ENCODE measurements around the gene PRSS3.
"Not testable (repeated sequence)": the region's sequence is repeated elsewhere in the genome, so short reads cannot be mapped to it uniquely, and the experiment has no call there.

PRSS3 gene

DNA sequence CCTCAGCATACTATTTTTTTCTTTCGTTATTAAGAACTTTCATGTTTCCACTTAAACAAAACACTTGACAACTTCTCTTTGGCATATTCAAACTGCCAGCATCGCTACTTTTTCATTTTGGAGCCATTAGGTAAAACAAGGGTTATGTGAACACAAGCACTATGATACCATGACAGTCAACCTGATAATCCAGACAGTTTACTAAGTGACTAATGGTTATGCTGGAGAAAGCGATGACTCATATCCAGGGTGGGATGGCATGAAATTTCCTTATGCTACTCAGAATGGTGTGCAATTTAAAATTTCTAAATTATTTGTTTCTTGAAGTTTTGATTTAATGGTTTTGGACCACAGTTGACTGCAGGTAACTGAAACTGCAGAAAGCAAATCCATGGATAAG lies 29.9 kb upstream of the PRSS3 start:
- no peaks in the 10 kb centered on the region for H3K4me1 ChIP-seq (ENCODE audit: insufficient read depth, low read length)
- no peak overlapping the region for H3K4me3 ChIP-seq (ENCODE audit: low read length)
- H3K9ac ChIP-seq (ENCODE audit: low read depth, low read length): no peak overlapping the region
- no peaks in the 10 kb centered on the region for H3K27me3 ChIP-seq (ENCODE audit: insufficient read depth, low read length)
- no peaks in the 10 kb centered on the region for H3K9me3 ChIP-seq (ENCODE audit: insufficient read depth, low read depth, low read length)
- no peaks in the 10 kb centered on the region for H3K36me3 ChIP-seq (ENCODE audit: insufficient read depth, low read length)
- H3K27ac ChIP-seq (ENCODE audit: low read depth, low read length): no peak overlapping the region
- 96% methylated on average over 3 of the region's 3 CpGs for WGBS

DNA sequence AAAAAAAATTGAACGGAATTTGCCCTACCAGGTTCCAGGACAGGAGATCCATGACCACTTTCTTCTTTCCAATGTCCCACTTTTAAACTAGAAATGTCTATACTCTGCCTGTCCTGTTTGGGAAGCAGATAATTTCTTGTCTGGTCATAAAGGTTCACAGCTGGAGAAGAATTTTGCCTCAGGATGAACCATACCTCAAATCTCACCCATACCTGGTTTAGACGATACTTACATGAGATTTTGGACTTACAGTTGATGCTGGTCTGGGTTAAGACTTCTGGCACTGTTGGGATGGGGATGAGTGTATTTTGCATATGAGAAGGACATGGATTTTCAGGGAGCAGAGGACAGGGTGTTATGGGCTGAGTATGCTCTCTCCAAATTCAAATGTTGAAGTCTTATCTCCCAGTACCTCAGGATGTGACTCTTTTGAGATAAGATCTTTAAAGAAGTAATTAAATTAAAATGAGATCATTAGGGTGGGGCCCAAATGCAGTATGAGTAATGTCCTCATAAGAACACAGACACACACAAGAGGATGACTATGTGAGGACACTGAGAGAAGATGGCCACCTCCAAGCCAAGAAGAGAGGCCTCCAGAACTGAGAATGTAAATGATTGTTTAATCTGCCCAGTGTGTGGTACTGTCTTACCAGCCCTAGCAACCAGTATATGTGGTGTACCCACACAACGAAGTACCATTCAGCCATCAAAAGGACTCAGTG lies 25.0 kb upstream of the PRSS3 start:
- H3K9ac ChIP-seq (ENCODE audit: low read depth, low read length); H3K4me1 ChIP-seq (ENCODE audit: insufficient read depth, low read length); H3K36me3 ChIP-seq (ENCODE audit: insufficient read depth, low read length); H3K9me3 ChIP-seq (ENCODE audit: insufficient read depth, low read depth, low read length); H3K27ac ChIP-seq (ENCODE audit: low read depth, low read length); H3K27me3 ChIP-seq (ENCODE audit: insufficient read depth, low read length); H3K4me3 ChIP-seq (ENCODE audit: low read length): not testable (repeated sequence)
- WGBS: 95% methylated on average over 3 of the region's 3 CpGs

GRCh38 chr9:33773135-33773534 lies 22.2 kb upstream of the PRSS3 start:
- not testable (repeated sequence) for H3K4me3 ChIP-seq (ENCODE audit: low read length); H3K9ac ChIP-seq (ENCODE audit: low read depth, low read length); H3K36me3 ChIP-seq (ENCODE audit: insufficient read depth, low read length)

DNA sequence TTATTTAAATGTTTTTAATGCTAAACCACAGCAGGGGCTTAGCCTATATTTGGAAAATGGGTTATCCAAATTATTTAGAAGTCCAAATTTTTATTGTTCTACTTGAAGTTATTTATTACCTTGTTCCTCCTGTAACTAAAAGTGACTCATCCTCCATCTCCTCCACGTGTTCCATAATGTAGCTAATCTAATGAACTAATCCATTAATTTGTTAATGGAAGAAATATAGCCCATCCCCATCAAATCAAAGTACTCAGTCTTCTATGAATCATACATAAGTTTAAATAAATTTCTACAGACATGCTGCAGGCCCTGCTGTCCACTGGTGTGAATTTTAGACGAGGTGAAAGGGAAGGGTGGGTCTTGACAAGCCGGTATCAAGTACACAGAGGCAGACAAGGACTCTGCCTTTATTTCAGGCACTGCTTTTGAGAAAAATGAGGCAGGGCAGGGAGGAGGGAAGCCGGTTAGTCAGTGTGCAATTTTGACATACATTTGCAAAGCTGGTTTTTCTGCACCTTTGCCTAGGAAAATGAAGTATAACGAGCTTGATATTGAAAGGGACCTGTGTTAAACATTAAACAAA lies 21.2 kb upstream of the PRSS3 start:
- H3K9ac ChIP-seq (ENCODE audit: low read depth, low read length); H3K27ac ChIP-seq (ENCODE audit: low read depth, low read length); H3K4me3 ChIP-seq (ENCODE audit: low read length); H3K9me3 ChIP-seq (ENCODE audit: insufficient read depth, low read depth, low read length); H3K36me3 ChIP-seq (ENCODE audit: insufficient read depth, low read length); H3K4me1 ChIP-seq (ENCODE audit: insufficient read depth, low read length); H3K27me3 ChIP-seq (ENCODE audit: insufficient read depth, low read length): not testable (repeated sequence)
- 89% methylated on average over 5 of the region's 5 CpGs for WGBS

More at GRCh38 chr9:33773135-33773534, 22.2 kb upstream of the PRSS3 start:
- H3K9me3 ChIP-seq (ENCODE audit: insufficient read depth, low read depth, low read length); H3K4me1 ChIP-seq (ENCODE audit: insufficient read depth, low read length); H3K27ac ChIP-seq (ENCODE audit: low read depth, low read length); H3K27me3 ChIP-seq (ENCODE audit: insufficient read depth, low read length): not testable (repeated sequence)

DNA sequence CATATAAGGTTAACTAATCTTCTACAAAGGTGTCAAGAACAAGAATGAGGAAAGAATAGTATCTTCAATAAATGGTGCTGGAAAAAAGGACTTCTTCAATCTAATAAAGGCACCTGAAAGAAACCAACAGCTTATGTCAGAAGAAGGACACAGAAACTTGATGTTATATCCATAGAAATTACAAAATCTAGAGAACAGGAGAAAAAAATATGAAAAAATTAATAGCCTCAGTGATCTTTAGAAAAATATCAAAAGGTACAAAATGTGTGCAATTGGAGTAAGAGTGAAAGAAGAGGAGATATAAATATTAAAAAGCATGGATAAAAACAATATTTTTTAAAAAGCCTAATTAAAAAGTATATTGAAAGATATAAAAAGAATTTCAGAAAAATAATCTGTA lies 18.8 kb upstream of the PRSS3 start:
- H3K27ac ChIP-seq (ENCODE audit: low read depth, low read length): no peak overlapping the region

GRCh38 chr9:33778700-33779351 lies 16.5 kb upstream of the PRSS3 start:
- no peaks in the 10 kb centered on the region for H3K9me3 ChIP-seq (ENCODE audit: insufficient read depth, low read depth, low read length)
- no peaks in the 10 kb centered on the region for H3K27me3 ChIP-seq (ENCODE audit: insufficient read depth, low read length)
- no peak overlapping the region for H3K9ac ChIP-seq (ENCODE audit: low read depth, low read length)
- H3K36me3 ChIP-seq (ENCODE audit: insufficient read depth, low read length): no peaks in the 10 kb centered on the region
- no peak overlapping the region for H3K4me3 ChIP-seq (ENCODE audit: low read length)
- no peak overlapping the region for H3K27ac ChIP-seq (ENCODE audit: low read depth, low read length)
- WGBS: 19% methylated on average over 6 of the region's 6 CpGs
- no peaks in the 10 kb centered on the region for H3K4me1 ChIP-seq (ENCODE audit: insufficient read depth, low read length)

More for the DNA sequence above, 18.8 kb upstream of the PRSS3 start:
- Histone ChIP-seq H3K36me3 (ENCODE audit: insufficient read depth, low read length) (no peaks in the 10 kb centered on the region), H3K4me1 (ENCODE audit: insufficient read depth, low read length) (no peaks in the 10 kb centered on the region), H3K9ac (ENCODE audit: low read depth, low read length) (no peak overlapping the region), H3K9me3 (ENCODE audit: insufficient read depth, low read depth, low read length) (no peaks in the 10 kb centered on the region), H3K4me3 (ENCODE audit: low read length) (no peak overlapping the region), H3K27me3 (ENCODE audit: insufficient read depth, low read length) (no peaks in the 10 kb centered on the region)

GRCh38 chr9:33780276-33780675 lies 15.1 kb upstream of the PRSS3 start:
- H3K9me3 ChIP-seq (ENCODE audit: insufficient read depth, low read depth, low read length): no peaks in the 10 kb centered on the region
- no peaks in the 10 kb centered on the region for H3K27me3 ChIP-seq (ENCODE audit: insufficient read depth, low read length)
- H3K4me3 ChIP-seq (ENCODE audit: low read length): no peak overlapping the region
- no peak overlapping the region for H3K9ac ChIP-seq (ENCODE audit: low read depth, low read length)
- H3K4me1 ChIP-seq (ENCODE audit: insufficient read depth, low read length): no peaks in the 10 kb centered on the region
- no peaks in the 10 kb centered on the region for H3K36me3 ChIP-seq (ENCODE audit: insufficient read depth, low read length)
- no peak overlapping the region for H3K27ac ChIP-seq (ENCODE audit: low read depth, low read length)

GRCh38 chr9:33781736-33782135 lies 13.6 kb upstream of the PRSS3 start:
- H3K4me1 ChIP-seq (ENCODE audit: insufficient read depth, low read length): no peaks in the 10 kb centered on the region
- no peaks in the 10 kb centered on the region for H3K36me3 ChIP-seq (ENCODE audit: insufficient read depth, low read length)
- H3K9ac ChIP-seq (ENCODE audit: low read depth, low read length): no peak overlapping the region
- H3K4me3 ChIP-seq (ENCODE audit: low read length): no peak overlapping the region
- 100% methylated on average over 1 of the region's 1 CpG for WGBS
- no peak overlapping the region for H3K27ac ChIP-seq (ENCODE audit: low read depth, low read length)
- H3K9me3 ChIP-seq (ENCODE audit: insufficient read depth, low read depth, low read length): no peaks in the 10 kb centered on the region
- no peaks in the 10 kb centered on the region for H3K27me3 ChIP-seq (ENCODE audit: insufficient read depth, low read length)

DNA sequence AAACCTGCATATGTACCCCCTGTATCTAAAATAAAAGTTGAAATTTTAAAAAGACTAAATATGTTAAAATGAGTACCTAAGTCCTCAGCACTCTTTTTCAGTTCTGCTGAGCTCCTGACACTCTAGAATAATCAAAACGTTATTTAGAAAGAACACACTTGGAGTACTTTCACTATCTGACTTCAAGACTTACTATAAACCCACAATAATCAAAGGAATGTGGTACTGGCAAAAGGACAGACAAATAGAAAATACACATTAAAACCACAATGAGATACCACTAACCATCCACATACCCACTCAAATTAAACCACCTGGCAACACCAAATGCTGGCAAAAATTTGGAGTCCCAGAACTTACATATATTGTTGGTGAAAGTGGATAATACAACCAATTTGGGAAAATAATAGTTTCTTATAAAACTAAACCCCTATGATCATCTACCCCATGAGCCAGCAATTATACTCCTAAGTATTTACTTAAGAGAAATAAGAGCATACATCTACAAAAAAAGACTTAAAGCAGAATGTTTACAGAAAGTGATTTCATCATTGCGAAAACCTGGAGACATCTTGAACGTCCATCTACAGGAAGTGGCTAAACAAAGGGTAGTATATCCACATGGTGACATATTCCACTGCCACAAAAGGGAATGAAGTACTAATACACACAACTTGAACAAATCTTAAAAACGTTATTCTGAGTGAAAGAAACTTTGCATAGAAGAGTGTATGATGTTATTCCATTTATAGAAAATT lies 12.8 kb upstream of the PRSS3 start:
- Histone ChIP-seq H3K4me1 (ENCODE audit: insufficient read depth, low read length) (no peaks in the 10 kb centered on the region), H3K27ac (ENCODE audit: low read depth, low read length) (no peak overlapping the region), H3K9ac (ENCODE audit: low read depth, low read length) (no peak overlapping the region), H3K27me3 (ENCODE audit: insufficient read depth, low read length) (no peaks in the 10 kb centered on the region; the same call in 1 of the 2 replicates), H3K36me3 (ENCODE audit: insufficient read depth, low read length) (no peaks in the 10 kb centered on the region), H3K4me3 (ENCODE audit: low read length) (no peak overlapping the region), H3K9me3 (ENCODE audit: insufficient read depth, low read depth, low read length) (no peaks in the 10 kb centered on the region)
- WGBS: 99% methylated on average over 3 of the region's 4 CpGs

GRCh38 chr9:33785914-33786313 lies 9.4 kb upstream of the PRSS3 start:
- Histone ChIP-seq H3K27ac (ENCODE audit: low read depth, low read length) (no peak overlapping the region), H3K9me3 (ENCODE audit: insufficient read depth, low read depth, low read length) (no peaks in the 10 kb centered on the region), H3K27me3 (ENCODE audit: insufficient read depth, low read length) (no peaks in the 10 kb centered on the region; the same call in 1 of the 2 replicates), H3K4me3 (ENCODE audit: low read length) (no peak overlapping the region), H3K36me3 (ENCODE audit: insufficient read depth, low read length) (no peaks in the 10 kb centered on the region), H3K9ac (ENCODE audit: low read depth, low read length) (no peak overlapping the region), H3K4me1 (ENCODE audit: insufficient read depth, low read length) (no peaks in the 10 kb centered on the region)
- WGBS: 86% methylated on average over 5 of the region's 5 CpGs

GRCh38 chr9:33786681-33787080 lies 8.7 kb upstream of the PRSS3 start:
- Histone ChIP-seq H3K4me1 (ENCODE audit: insufficient read depth, low read length) (no peaks in the 10 kb centered on the region), H3K27ac (ENCODE audit: low read depth, low read length) (no peak overlapping the region), H3K36me3 (ENCODE audit: insufficient read depth, low read length) (no peaks in the 10 kb centered on the region), H3K9ac (ENCODE audit: low read depth, low read length) (no peak overlapping the region), H3K27me3 (ENCODE audit: insufficient read depth, low read length) (no peaks in the 10 kb centered on the region; the same call in 1 of the 2 replicates), H3K9me3 (ENCODE audit: insufficient read depth, low read depth, low read length) (no peaks in the 10 kb centered on the region), H3K4me3 (ENCODE audit: low read length) (no peak overlapping the region)
- WGBS: 94% methylated on average over 2 of the region's 2 CpGs

Measured in HUES64 (cell line).